ENCODE data around the gene NMNAT2. TPM values are rescaled to one million over a fixed set of nuclear protein-coding genes. Genes with fewer than 3 reads are reported as not detected.

NMNAT2 gene
- total RNA-seq, 1 experiment from 2014 or later: 8.8 TPM

GRCh38 chr1:183215076-183215720 is 203.0 kb downstream of the NMNAT2 start (continued):
- no peak for TF ChIP-seq AFF4 (CRISPR knock-in tag; IDR thresholded peaks at IDR 0.05; ENCODE audit: borderline replicate concordance)
- TF ChIP-seq ZMAT4 (CRISPR knock-in tag; IDR thresholded peaks at IDR 0.05): no peak
- TF ChIP-seq ETV6 (CRISPR knock-in tag; IDR thresholded peaks at IDR 0.05): no peak
- no peak for TF ChIP-seq MAX (CRISPR knock-in tag; IDR thresholded peaks at IDR 0.05)
- no peak for TF ChIP-seq CDX4 (CRISPR knock-in tag; IDR thresholded peaks at IDR 0.05; ENCODE audit: borderline replicate concordance)
- TF ChIP-seq HMGXB4 (CRISPR knock-in tag; IDR thresholded peaks at IDR 0.05): no peak
- no peak for TF ChIP-seq ATF3 (CRISPR knock-in tag; conservative IDR thresholded peaks at IDR 0.05)
- TF ChIP-seq SMAD4 (CRISPR knock-in tag; IDR thresholded peaks at IDR 0.05): no peak

GRCh38 chr1:183214021-183214970 is 203.9 kb downstream of the NMNAT2 start:
- Mint-ChIP-seq H3K36me3 (no peaks in the 10 kb centered on the region), H3K27me3 (ENCODE audit: low read depth) (no peaks in the 10 kb centered on the region), H3K27ac (no peak overlapping the region), H3K4me3 (no peak overlapping the region), H3K9me3 (no peaks in the 10 kb centered on the region), H3K4me1 (peaks cover 18% of the 10 kb centered on the region)
- TF ChIP-seq PRDM15 (CRISPR knock-in tag; IDR thresholded peaks at IDR 0.05) (no peak), NFE2L1 (CRISPR knock-in tag; IDR thresholded peaks at IDR 0.05) (no peak), ZNF512 (CRISPR knock-in tag; IDR thresholded peaks at IDR 0.05; ENCODE audit: borderline replicate concordance) (no peak), SP1 (CRISPR knock-in tag; conservative IDR thresholded peaks at IDR 0.05) (no peak), CTCF (IDR thresholded peaks at IDR 0.05) (no peak)
- POLR2A ChIA-PET: no interaction called here
- no peak for ATAC-seq
- CTCF ChIA-PET: interaction anchor here (2.7 to 3.5 kb wide), 2 partner anchors 13 to 21 kb away, joined by 11 to 13 read pairs; no protein-coding TSS in a partner anchor
- DNase-seq (ENCODE audit: low spot score): no peak
